Measurements from ENCODE around the gene OAF. TPM values are rescaled to one million over a fixed set of nuclear protein-coding genes. Genes with fewer than 3 reads are reported as not detected.
A peak's percentile ranks its signal among the peaks of the same experiment; 100 is the strongest.

Gene OAF
- total RNA-seq, 1 donor from 2014 or later, result 39.4 TPM

GRCh38 chr11:120184946-120185705, 25.7 kb upstream of the OAF start:
- no peak for TF ChIP-seq CTCF (conservative IDR thresholded peaks at IDR 0.05; ENCODE audit: low read depth, low read length)
- DNase-seq (ENCODE audit: low read depth), result no peak

GRCh38 chr11:120185706-120186455, 25.0 kb upstream of the OAF start:
- DNase-seq (ENCODE audit: low read depth), result no peak
- no peak for TF ChIP-seq CTCF (conservative IDR thresholded peaks at IDR 0.05; ENCODE audit: low read depth, low read length)
- no peak overlapping the region for H3K4me3 ChIP-seq (ENCODE audit: low read depth, low read length)

More at GRCh38 chr11:120184946-120185705, 25.7 kb upstream of the OAF start:
- H3K4me3 ChIP-seq (ENCODE audit: low read depth, low read length), result peak overlapping the region; percentile 36

GRCh38 chr11:120186456-120186773, 24.4 kb upstream of the OAF start:
- TF ChIP-seq CTCF (conservative IDR thresholded peaks at IDR 0.05; ENCODE audit: low read depth, low read length), result no peak
- no peak overlapping the region for H3K4me3 ChIP-seq (ENCODE audit: low read depth, low read length)
- no peak for DNase-seq (ENCODE audit: low read depth)

GRCh38 chr11:120186774-120187591, 23.8 kb upstream of the OAF start:
- no peak overlapping the region for H3K4me3 ChIP-seq (ENCODE audit: low read depth, low read length)
- TF ChIP-seq CTCF (conservative IDR thresholded peaks at IDR 0.05; ENCODE audit: low read depth, low read length), result no peak
- DNase-seq (ENCODE audit: low read depth), result no peak

- H3K4me3 ChIP-seq (ENCODE audit: low read depth, low read length), result no peak overlapping the region
- no peak for DNase-seq (ENCODE audit: low read depth)
- TF ChIP-seq CTCF (conservative IDR thresholded peaks at IDR 0.05; ENCODE audit: low read depth, low read length), result no peak
Observed at GRCh38 chr11:120188371-120188770, 22.5 kb upstream of the OAF start.

- no peak for TF ChIP-seq CTCF (conservative IDR thresholded peaks at IDR 0.05; ENCODE audit: low read depth, low read length)
- no peak overlapping the region for H3K4me3 ChIP-seq (ENCODE audit: low read depth, low read length)
- no peak for DNase-seq (ENCODE audit: low read depth)
Observed at GRCh38 chr11:120188811-120189455, 21.9 kb upstream of the OAF start.

Data from epithelial cell of proximal tubule (primary cell).